ENCODE data around the gene DUS2.
"Not testable (repeated sequence)": the region's sequence is repeated elsewhere in the genome, so short reads cannot be mapped to it uniquely, and the experiment has no call there.

The DUS2 gene

GRCh38 chr16:68091380-68092261, 68.5 kb downstream of the DUS2 start:
- peak; percentile 68 for DNase-seq (ENCODE audit: low spot score)

GRCh38 chr16:68092275-68092674, 69.2 kb downstream of the DUS2 start:
- DNase-seq (ENCODE audit: low spot score): not testable (repeated sequence)

- no peak for DNase-seq (ENCODE audit: low spot score)
Observed at GRCh38 chr16:68093816-68094613, 70.9 kb downstream of the DUS2 start.

- no peak for DNase-seq (ENCODE audit: low spot score)
Observed at GRCh38 chr16:68094614-68094934, 71.5 kb downstream of the DUS2 start.

GRCh38 chr16:68096491-68096890, 73.4 kb downstream of the DUS2 start:
- no peak for DNase-seq (ENCODE audit: low spot score)

GRCh38 chr16:68097088-68097487, 74.0 kb downstream of the DUS2 start:
- DNase-seq (ENCODE audit: low spot score): no peak

- no peak for DNase-seq (ENCODE audit: low spot score)
Observed at GRCh38 chr16:68097895-68098294, 74.8 kb downstream of the DUS2 start.

- no peak for DNase-seq (ENCODE audit: low spot score)
Observed at GRCh38 chr16:68100488-68100887, 77.4 kb downstream of the DUS2 start.

- no peak for DNase-seq (ENCODE audit: low spot score)
Observed at GRCh38 chr16:68105611-68106010, 82.5 kb downstream of the DUS2 start.

- not testable (repeated sequence) for DNase-seq (ENCODE audit: low spot score)
Observed at GRCh38 chr16:68107230-68107928, 84.3 kb downstream of the DUS2 start.

GRCh38 chr16:68109156-68109555, 86.1 kb downstream of the DUS2 start:
- DNase-seq (ENCODE audit: low spot score): not testable (repeated sequence)

GRCh38 chr16:68110611-68111010, 87.5 kb downstream of the DUS2 start:
- not testable (repeated sequence) for DNase-seq (ENCODE audit: low spot score)

- no peak for DNase-seq (ENCODE audit: low spot score)
Observed at GRCh38 chr16:68111379-68111778, 88.3 kb downstream of the DUS2 start.

- DNase-seq (ENCODE audit: low spot score): no peak
Observed at GRCh38 chr16:68113059-68113761, 90.1 kb downstream of the DUS2 start.

GRCh38 chr16:68113765-68114240, 90.7 kb downstream of the DUS2 start:
- no peak for DNase-seq (ENCODE audit: low spot score)

GRCh38 chr16:68114939-68115338, 91.9 kb downstream of the DUS2 start:
- not testable (repeated sequence) for DNase-seq (ENCODE audit: low spot score)

- no peak for DNase-seq (ENCODE audit: low spot score)
Observed at GRCh38 chr16:68115851-68116250, 92.8 kb downstream of the DUS2 start.

- DNase-seq (ENCODE audit: low spot score): peak; percentile 9
Observed at GRCh38 chr16:68116256-68116867, 93.3 kb downstream of the DUS2 start.

GRCh38 chr16:68117884-68118283, 94.8 kb downstream of the DUS2 start:
- DNase-seq (ENCODE audit: low spot score): no peak

GRCh38 chr16:68118954-68119353, 95.9 kb downstream of the DUS2 start:
- not testable (repeated sequence) for DNase-seq (ENCODE audit: low spot score)

- DNase-seq (ENCODE audit: low spot score): not testable (repeated sequence)
Observed at GRCh38 chr16:68120496-68120895, 97.4 kb downstream of the DUS2 start.
